ENCODE data around the gene GSTM4. TPM values are rescaled to one million over a fixed set of nuclear protein-coding genes. Genes with fewer than 3 reads are reported as not detected.
"Not testable (repeated sequence)": the region's sequence is repeated elsewhere in the genome, so short reads cannot be mapped to it uniquely, and the experiment has no call there.

GSTM4 gene
- total RNA-seq, 1 experiment from 2014 or later: 18.8 TPM

- Histone ChIP-seq H3K9me3 (replicated peaks) (no peaks in the 10 kb centered on the region; the same call in 1 of the 2 replicates), H3K4me3 (no peak overlapping the region), H3K27me3 (replicated peaks) (no peaks in the 10 kb centered on the region), H3K36me3 (no peaks in the 10 kb centered on the region), H3K4me1 (replicated peaks) (no peaks in the 10 kb centered on the region), H3K27ac (no peak overlapping the region)
- DNase-seq (ENCODE audit: low read depth in 1 of 2, low spot score in 2 of 2): no peak
These were observed 48.3 kb downstream of the GSTM4 start for GRCh38 chr1:109704173-109704572.

- no peak overlapping the region for H3K4me3 ChIP-seq
- H3K27ac ChIP-seq: no peak overlapping the region
- no peaks in the 10 kb centered on the region for H3K27me3 ChIP-seq (replicated peaks)
- H3K4me1 ChIP-seq (replicated peaks): no peaks in the 10 kb centered on the region
- no peaks in the 10 kb centered on the region for H3K36me3 ChIP-seq
- no peaks in the 10 kb centered on the region; the same call in 1 of the 2 replicates for H3K9me3 ChIP-seq (replicated peaks)
- no peak for DNase-seq (ENCODE audit: low read depth in 1 of 2, low spot score in 2 of 2)
These were observed 49.5 kb downstream of the GSTM4 start for GRCh38 chr1:109705411-109705810.

DNA sequence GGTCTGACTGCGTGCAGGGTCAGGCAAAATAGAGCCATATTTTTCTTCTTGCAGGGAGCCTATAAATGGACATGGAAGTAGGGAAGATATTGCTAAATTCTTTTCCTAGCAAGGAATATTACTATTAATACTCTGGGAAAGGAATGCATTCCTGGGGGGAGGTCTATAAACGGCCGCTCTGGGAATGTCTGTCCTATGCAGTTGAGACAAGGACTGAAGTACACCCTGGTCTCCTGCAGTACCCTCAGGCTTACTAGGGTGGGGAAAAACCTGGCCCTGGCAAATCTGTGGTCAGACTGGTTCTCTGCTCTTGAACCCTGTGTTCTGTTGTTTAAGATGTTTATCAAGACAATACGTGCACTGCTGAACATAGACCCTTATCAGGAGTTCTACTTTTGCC is 53.0 kb downstream of the GSTM4 start:
- H3K4me1 ChIP-seq (replicated peaks); DNase-seq (ENCODE audit: low read depth in 1 of 2, low spot score in 2 of 2); H3K4me3 ChIP-seq; H3K9me3 ChIP-seq (replicated peaks); H3K27me3 ChIP-seq (replicated peaks); H3K27ac ChIP-seq; H3K36me3 ChIP-seq: not testable (repeated sequence)

DNA sequence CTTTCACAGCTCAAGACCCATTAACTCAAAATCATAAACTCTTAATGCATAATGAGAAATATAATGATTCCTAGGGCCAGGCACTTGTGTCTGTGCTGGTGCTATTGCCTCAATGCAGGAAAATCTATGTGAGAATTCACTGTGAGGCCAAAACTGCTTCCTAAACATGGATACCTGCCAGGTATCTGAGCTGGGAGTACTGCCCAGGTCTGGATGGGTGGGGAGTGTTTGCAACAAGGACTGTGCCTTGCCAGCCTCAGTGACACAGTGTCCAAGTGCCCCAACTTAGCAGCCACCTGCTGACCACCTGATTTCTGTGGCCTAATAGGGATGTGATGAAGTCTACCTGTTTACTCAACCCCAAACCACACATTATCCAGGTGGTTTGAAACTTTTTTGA is 53.9 kb downstream of the GSTM4 start:
- not testable (repeated sequence) for DNase-seq (ENCODE audit: low read depth in 1 of 2, low spot score in 2 of 2); H3K36me3 ChIP-seq; H3K9me3 ChIP-seq (replicated peaks); H3K4me3 ChIP-seq; H3K4me1 ChIP-seq (replicated peaks); H3K27me3 ChIP-seq (replicated peaks); H3K27ac ChIP-seq

Other genes starting within 250 kb of the GSTM4 start
- gene PSMA5, start 229.7 kb upstream of the GSTM4 start, total RNA-seq (2014; rRNA removed; shearing (Covaris generic)): 104 and 107 TPM in 2 replicates
- 0.11 TPM in 1 of 2 replicates, not detected in the other for gene SYPL2, start 189.6 kb upstream of the GSTM4 start, total RNA-seq (2014; rRNA removed; shearing (Covaris generic))
- 4.1 and 5.7 TPM in 2 replicates for gene ATXN7L2, start 172.2 kb upstream of the GSTM4 start, total RNA-seq (2014; rRNA removed; shearing (Covaris generic))
- 3.5 and 5.5 TPM in 2 replicates for gene CYB561D1, start 162.0 kb upstream of the GSTM4 start, total RNA-seq (2014; rRNA removed; shearing (Covaris generic))
- 0.41 and 0.55 TPM in 2 replicates for gene AMIGO1, start 146.4 kb upstream of the GSTM4 start, total RNA-seq (2014; rRNA removed; shearing (Covaris generic))
- gene GPR61, start 116.2 kb upstream of the GSTM4 start, total RNA-seq (2014; rRNA removed; shearing (Covaris generic)): 0.34 TPM in 1 of 2 replicates, not detected in the other
- 13.1 and 17.9 TPM in 2 replicates for gene GNAI3, start 107.5 kb upstream of the GSTM4 start, total RNA-seq (2014; rRNA removed; shearing (Covaris generic))
- 0.16 TPM in 1 of 2 replicates, not detected in the other for gene GNAT2, start 36.5 kb upstream of the GSTM4 start, total RNA-seq (2014; rRNA removed; shearing (Covaris generic))
- 47.6 and 49.2 TPM in 2 replicates for gene AMPD2, start 36.3 kb upstream of the GSTM4 start, total RNA-seq (2014; rRNA removed; shearing (Covaris generic))
- gene GSTM2, start 12.0 kb downstream of the GSTM4 start, total RNA-seq (2014; rRNA removed; shearing (Covaris generic)): 4.1 and 19.3 TPM in 2 replicates
- gene GSTM1, start 31.7 kb downstream of the GSTM4 start, total RNA-seq (2014; rRNA removed; shearing (Covaris generic)): 19.0 and 26.8 TPM in 2 replicates
- not detected in 2 replicates for gene GSTM5, start 56.2 kb downstream of the GSTM4 start, total RNA-seq (2014; rRNA removed; shearing (Covaris generic))
- 223 and 305 TPM in 2 replicates for gene GSTM3, start 84.9 kb downstream of the GSTM4 start, total RNA-seq (2014; rRNA removed; shearing (Covaris generic))
- not detected in 2 replicates for gene EPS8L3, start 107.8 kb downstream of the GSTM4 start, total RNA-seq (2014; rRNA removed; shearing (Covaris generic))